ENCODE data around the gene GJC1. TPM values are rescaled to one million over a fixed set of nuclear protein-coding genes. Genes with fewer than 3 reads are reported as not detected.
A peak's percentile ranks its signal among the peaks of the same experiment; 100 is the strongest.

The GJC1 gene
- total and polyA plus RNA-seq, 9 of the 15 experiments (the other 6 are each of a cell fraction or from before 2014, with no cell fraction given) = 0.04 to 1.4 (median 0.18) TPM; not detected in 1

- TF ChIP-seq ZMIZ1 (IDR thresholded peaks at IDR 0.05; ENCODE audit: low read depth in 2 of 2, low read length in 2 of 2) = no peak
- TF ChIP-seq LEF1 (IDR thresholded peaks at IDR 0.05) = no peak
- TF ChIP-seq RNF2 (IDR thresholded peaks at IDR 0.05) = peak; percentile 89
- no peak for TF ChIP-seq MGA (IDR thresholded peaks at IDR 0.05)
- TF ChIP-seq PYGO2 (tag; IDR thresholded peaks at IDR 0.05) = no peak
- no peak for TF ChIP-seq POU5F1 (IDR thresholded peaks at IDR 0.05; ENCODE audit: borderline replicate concordance, low read depth, low read length, partially characterized antibody)
- no peak for TF ChIP-seq PKNOX1 (IDR thresholded peaks at IDR 0.05)
- TF ChIP-seq MLLT1 (IDR thresholded peaks at IDR 0.05) = peak in 1 of 2 experiments; percentile 67; a peak in 1 of 4 replicates
- no peak for TF ChIP-seq MTA3 (IDR thresholded peaks at IDR 0.05; ENCODE audit: borderline replicate concordance)
- no peak for TF ChIP-seq HNRNPL (IDR thresholded peaks at IDR 0.05; ENCODE audit: low read depth, low read length)
Measured at GRCh38 chr17:44828919-44829522, 1.1 kb downstream of the GJC1 start (continued).
